ENCODE results near the gene RGS14. TPM values are rescaled to one million over a fixed set of nuclear protein-coding genes. Genes with fewer than 3 reads are reported as not detected.
"Not testable (repeated sequence)": the region's sequence is repeated elsewhere in the genome, so short reads cannot be mapped to it uniquely, and the experiment has no call there.

The RGS14 gene
- total RNA-seq, 1 donor from 2014 or later: 6.2 TPM

- no peaks in the 10 kb centered on the region for H3K9me3 Mint-ChIP-seq (ENCODE audit: unreplicated experiment)
- peaks cover 2% of the 10 kb centered on the region for H3K27me3 Mint-ChIP-seq (ENCODE audit: unreplicated experiment)
- no peaks in the 10 kb centered on the region for H3K36me3 Mint-ChIP-seq (ENCODE audit: unreplicated experiment)
- no peak overlapping the region for H3K27ac Mint-ChIP-seq (ENCODE audit: unreplicated experiment)
- no peak overlapping the region for H3K4me3 Mint-ChIP-seq (ENCODE audit: unreplicated experiment)
- DNase-seq (ENCODE audit: extremely low spot score, unreplicated experiment): no peak
- no peaks in the 10 kb centered on the region for H3K4me1 Mint-ChIP-seq (ENCODE audit: unreplicated experiment)
- TF ChIP-seq, protein P1, sequence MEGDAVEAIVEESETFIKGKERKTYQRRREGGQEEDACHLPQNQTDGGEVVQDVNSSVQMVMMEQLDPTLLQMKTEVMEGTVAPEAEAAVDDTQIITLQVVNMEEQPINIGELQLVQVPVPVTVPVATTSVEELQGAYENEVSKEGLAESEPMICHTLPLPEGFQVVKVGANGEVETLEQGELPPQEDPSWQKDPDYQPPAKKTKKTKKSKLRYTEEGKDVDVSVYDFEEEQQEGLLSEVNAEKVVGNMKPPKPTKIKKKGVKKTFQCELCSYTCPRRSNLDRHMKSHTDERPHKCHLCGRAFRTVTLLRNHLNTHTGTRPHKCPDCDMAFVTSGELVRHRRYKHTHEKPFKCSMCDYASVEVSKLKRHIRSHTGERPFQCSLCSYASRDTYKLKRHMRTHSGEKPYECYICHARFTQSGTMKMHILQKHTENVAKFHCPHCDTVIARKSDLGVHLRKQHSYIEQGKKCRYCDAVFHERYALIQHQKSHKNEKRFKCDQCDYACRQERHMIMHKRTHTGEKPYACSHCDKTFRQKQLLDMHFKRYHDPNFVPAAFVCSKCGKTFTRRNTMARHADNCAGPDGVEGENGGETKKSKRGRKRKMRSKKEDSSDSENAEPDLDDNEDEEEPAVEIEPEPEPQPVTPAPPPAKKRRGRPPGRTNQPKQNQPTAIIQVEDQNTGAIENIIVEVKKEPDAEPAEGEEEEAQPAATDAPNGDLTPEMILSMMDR (IDR thresholded peaks at IDR 0.05): no peak
These were observed 56.8 kb downstream of the RGS14 start for GRCh38 chr5:177414481-177414880.

DNA sequence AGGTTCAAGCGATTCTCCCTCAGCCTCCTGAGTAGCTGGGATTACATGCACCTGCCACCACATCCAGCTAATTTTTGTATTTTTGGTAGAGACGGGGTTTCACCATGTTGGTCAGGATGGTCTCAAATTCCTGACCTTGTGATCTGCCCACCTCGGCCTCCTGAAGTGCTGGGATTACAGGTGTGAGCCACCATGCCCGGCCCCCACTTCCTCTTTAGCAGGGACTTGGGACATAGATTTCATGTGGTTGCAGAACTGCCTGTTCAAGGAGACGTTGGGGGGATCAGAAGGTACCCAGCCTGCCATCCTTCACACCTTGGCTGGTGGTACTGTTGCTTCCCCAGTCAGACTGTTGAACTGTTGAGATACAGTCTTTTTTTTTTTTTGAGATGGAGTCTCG, 59.4 kb downstream of the RGS14 start:
- DNase-seq (ENCODE audit: extremely low spot score, unreplicated experiment); H3K27me3 Mint-ChIP-seq (ENCODE audit: unreplicated experiment); H3K4me1 Mint-ChIP-seq (ENCODE audit: unreplicated experiment); H3K27ac Mint-ChIP-seq (ENCODE audit: unreplicated experiment); H3K4me3 Mint-ChIP-seq (ENCODE audit: unreplicated experiment); H3K9me3 Mint-ChIP-seq (ENCODE audit: unreplicated experiment); H3K36me3 Mint-ChIP-seq (ENCODE audit: unreplicated experiment): not testable (repeated sequence)

DNA sequence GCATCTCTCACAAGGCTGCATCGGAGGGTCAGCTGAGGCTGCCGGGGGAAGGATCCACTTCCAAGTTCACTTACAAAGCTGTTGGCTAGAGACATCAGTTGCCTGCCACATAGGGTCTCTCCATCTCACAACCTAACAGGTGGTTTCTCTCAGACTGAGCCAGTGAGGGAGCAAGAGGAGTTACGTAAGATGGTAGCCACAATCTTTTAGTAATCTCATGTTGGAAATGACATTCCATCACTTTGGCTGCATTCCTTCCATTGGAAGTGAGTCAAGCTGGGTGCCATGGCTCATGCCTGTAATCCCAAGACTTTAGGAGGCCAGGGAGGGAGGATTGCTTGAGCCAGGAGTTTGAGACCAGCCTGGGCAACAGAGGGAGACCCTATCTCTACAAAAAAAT, 61.3 kb downstream of the RGS14 start:
- no peak overlapping the region for H3K4me3 Mint-ChIP-seq (ENCODE audit: unreplicated experiment)
- peaks cover under 1% of the 10 kb centered on the region for H3K27me3 Mint-ChIP-seq (ENCODE audit: unreplicated experiment)
- H3K9me3 Mint-ChIP-seq (ENCODE audit: unreplicated experiment): no peaks in the 10 kb centered on the region
- TF ChIP-seq, protein P1 (IDR thresholded peaks at IDR 0.05): no peak
- peaks cover 3% of the 10 kb centered on the region for H3K4me1 Mint-ChIP-seq (ENCODE audit: unreplicated experiment)
- no peak for DNase-seq (ENCODE audit: extremely low spot score, unreplicated experiment)
- H3K36me3 Mint-ChIP-seq (ENCODE audit: unreplicated experiment): no peaks in the 10 kb centered on the region
- no peak overlapping the region for H3K27ac Mint-ChIP-seq (ENCODE audit: unreplicated experiment)

DNA sequence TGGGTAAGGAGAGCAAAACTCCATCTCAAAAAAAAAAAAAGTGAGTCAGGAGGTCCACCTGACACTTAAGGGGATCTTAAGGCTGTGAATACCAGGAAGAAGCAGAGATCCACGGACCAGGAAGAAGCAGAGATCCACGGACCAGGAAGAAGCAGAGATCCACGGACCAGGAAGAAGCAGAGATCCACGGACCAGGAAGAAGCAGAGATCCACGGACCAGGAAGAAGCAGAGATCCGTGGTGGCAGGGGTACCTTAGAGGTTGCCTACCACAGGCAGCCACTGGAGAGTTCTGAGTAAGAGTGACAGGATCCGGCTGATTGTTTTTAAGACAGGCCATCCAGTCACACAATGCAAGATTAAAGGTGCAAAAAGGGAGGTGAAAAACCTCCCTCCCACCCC, 62.7 kb downstream of the RGS14 start:
- not testable (repeated sequence) for H3K9me3 Mint-ChIP-seq (ENCODE audit: unreplicated experiment); H3K36me3 Mint-ChIP-seq (ENCODE audit: unreplicated experiment); H3K27ac Mint-ChIP-seq (ENCODE audit: unreplicated experiment); H3K4me1 Mint-ChIP-seq (ENCODE audit: unreplicated experiment); DNase-seq (ENCODE audit: extremely low spot score, unreplicated experiment); H3K4me3 Mint-ChIP-seq (ENCODE audit: unreplicated experiment); H3K27me3 Mint-ChIP-seq (ENCODE audit: unreplicated experiment)

GRCh38 chr5:177421062-177421798, 63.5 kb downstream of the RGS14 start:
- no peak overlapping the region for H3K4me3 Mint-ChIP-seq (ENCODE audit: unreplicated experiment)
- TF ChIP-seq, protein P1 (IDR thresholded peaks at IDR 0.05): no peak
- H3K9me3 Mint-ChIP-seq (ENCODE audit: unreplicated experiment): no peaks in the 10 kb centered on the region

More at GRCh38 chr5:177421062-177421798, 63.5 kb downstream of the RGS14 start:
- no peaks in the 10 kb centered on the region for H3K36me3 Mint-ChIP-seq (ENCODE audit: unreplicated experiment)
- no peaks in the 10 kb centered on the region for H3K27me3 Mint-ChIP-seq (ENCODE audit: unreplicated experiment)
- H3K4me1 Mint-ChIP-seq (ENCODE audit: unreplicated experiment): peaks cover 9% of the 10 kb centered on the region
- DNase-seq (ENCODE audit: extremely low spot score, unreplicated experiment): no peak
- H3K27ac Mint-ChIP-seq (ENCODE audit: unreplicated experiment): no peak overlapping the region

Other genes starting within 250 kb of the RGS14 start
- gene NSD1, start 224.2 kb upstream of the RGS14 start, total RNA-seq: 71.6 and 74.7 TPM in 2 replicates
- 47.8 and 49.5 TPM in 2 replicates for gene RAB24, start 54.2 kb upstream of the RGS14 start, total RNA-seq
- 98.8 and 102 TPM in 2 replicates for gene PRELID1, start 54.1 kb upstream of the RGS14 start, total RNA-seq
- 10.7 and 11.1 TPM in 2 replicates for gene MXD3, start 46.0 kb upstream of the RGS14 start, total RNA-seq
- 102 and 109 TPM in 2 replicates for gene LMAN2, start 6.3 kb upstream of the RGS14 start, total RNA-seq
- gene SLC34A1, start 26.5 kb downstream of the RGS14 start, total RNA-seq: not detected in 2 replicates
- not detected in 2 replicates for gene PFN3, start 42.7 kb downstream of the RGS14 start, total RNA-seq
- gene F12, start 51.6 kb downstream of the RGS14 start, total RNA-seq: 1.0 and 1.5 TPM in 2 replicates
- 35.6 and 38.2 TPM in 2 replicates for gene GRK6, start 68.8 kb downstream of the RGS14 start, total RNA-seq
- gene PRR7, start 88.9 kb downstream of the RGS14 start, total RNA-seq: 2.8 and 4.4 TPM in 2 replicates
- 248 and 249 TPM in 2 replicates for gene DBN1, start 115.7 kb downstream of the RGS14 start, total RNA-seq
- 312 and 358 TPM in 2 replicates for gene PDLIM7, start 139.7 kb downstream of the RGS14 start, total RNA-seq
- 5.5 and 7.2 TPM in 2 replicates for gene DOK3, start 151.9 kb downstream of the RGS14 start, total RNA-seq
- gene DDX41, start 159.0 kb downstream of the RGS14 start, total RNA-seq: 68.7 and 83.1 TPM in 2 replicates
- gene FAM193B, start 196.6 kb downstream of the RGS14 start, total RNA-seq: 82.0 and 97.2 TPM in 2 replicates
- 216 and 248 TPM in 2 replicates for gene TMED9, start 234.3 kb downstream of the RGS14 start, total RNA-seq
- gene B4GALT7, start 242.2 kb downstream of the RGS14 start, total RNA-seq: 34.9 and 36.0 TPM in 2 replicates